Posterior vena cava (tissue), 2 donors: ENCODE results near the gene LGALS12. TPM values are rescaled to one million over a fixed set of nuclear protein-coding genes. Genes with fewer than 3 reads are reported as not detected.
"Not testable (repeated sequence)": the region's sequence is repeated elsewhere in the genome, so short reads cannot be mapped to it uniquely, and the experiment has no call there.

Experiments
- DNase-seq: peaks from one replicate; pipeline ENCODE4 v3.0.0-alpha.2; 2020; ENCODE audit warnings: low spot score
- intact Hi-C, 2 donors: fragments of 100-400 bp; cut with DNase I; formaldehyde crosslinking; loops; one replicate each; pipeline versions ENCODE4 v1.14.1 to v1.14.2; 2022 to 2023
- total RNA-seq, 2 donors: library from RNA; stranded (reverse); fragmentation: NEBNext Ultra II Directional; extraction: Animal tissue kit (Norgen Biotek cat#: 25700); gene quantifications; one replicate each; pipeline ENCODE4 v1.2.1, GENCODE V29; 2021
- donor health status: DM: yes; HTN: yes; CAD: no.
- donor health status: DM: yes; HTN: yes; CAD: no.

Gene LGALS12
- total RNA-seq, 2 donors from 2014 or later = 0.90 to 1.1 TPM

- intact Hi-C loops = loop anchor here in 1 of 2 donors (2.0 kb wide), 1 partner anchor 74 kb away; no protein-coding TSS in a partner anchor
- not testable (repeated sequence) for DNase-seq
Observed at GRCh38 chr11:63528729-63529278, 22.9 kb downstream of the LGALS12 start.

- intact Hi-C loops = loop anchor here in 1 of 2 donors (2.0 kb wide), 1 partner anchor 75 kb away; no protein-coding TSS in a partner anchor
- DNase-seq = not testable (repeated sequence)
Observed at GRCh38 chr11:63529373-63529772, 23.5 kb downstream of the LGALS12 start.

GRCh38 chr11:63530021-63530420 lies 24.1 kb downstream of the LGALS12 start:
- intact Hi-C loops = no loop called here
- DNase-seq = no peak

- intact Hi-C loops, DNase-seq: not testable (repeated sequence)
Observed at GRCh38 chr11:63531074-63531792, 25.3 kb downstream of the LGALS12 start.

GRCh38 chr11:63532117-63532516 lies 26.2 kb downstream of the LGALS12 start:
- intact Hi-C loops = no loop called here
- DNase-seq = no peak

GRCh38 chr11:63532799-63533475 lies 27.1 kb downstream of the LGALS12 start:
- no peak for DNase-seq
- intact Hi-C loops = no loop called here

- no peak for DNase-seq
- intact Hi-C loops = no loop called here
Observed at GRCh38 chr11:63534076-63534475, 28.2 kb downstream of the LGALS12 start.

- DNase-seq = no peak
- intact Hi-C loops = no loop called here
Observed at GRCh38 chr11:63534895-63535461, 29.1 kb downstream of the LGALS12 start.

- intact Hi-C loops = no loop called here
- no peak for DNase-seq
Observed at GRCh38 chr11:63535734-63536133, 29.9 kb downstream of the LGALS12 start.

- intact Hi-C loops = no loop called here
- no peak for DNase-seq
Observed at GRCh38 chr11:63536669-63537292, 30.9 kb downstream of the LGALS12 start, which contains the start of gene PLAAT4. PLAAT4 (plus strand) TSS chr11:63536808; CDS start chr11:63536869, 61 bp downstream.

- intact Hi-C loops = no loop called here
- no peak for DNase-seq
Observed at GRCh38 chr11:63537293-63538101, 31.6 kb downstream of the LGALS12 start.

- intact Hi-C loops, DNase-seq: not testable (repeated sequence)
Observed at GRCh38 chr11:63542506-63542905, 36.6 kb downstream of the LGALS12 start.

GRCh38 chr11:63543711-63544110 lies 37.8 kb downstream of the LGALS12 start:
- intact Hi-C loops = no loop called here
- no peak for DNase-seq

- no peak for DNase-seq
- intact Hi-C loops = no loop called here
Observed at GRCh38 chr11:63547061-63547460, 41.2 kb downstream of the LGALS12 start.

GRCh38 chr11:63548178-63548577 lies 42.3 kb downstream of the LGALS12 start:
- DNase-seq = no peak
- intact Hi-C loops = no loop called here

GRCh38 chr11:63549411-63549810 lies 43.5 kb downstream of the LGALS12 start:
- DNase-seq = no peak
- intact Hi-C loops = no loop called here

GRCh38 chr11:63550156-63550700 lies 44.3 kb downstream of the LGALS12 start:
- intact Hi-C loops, DNase-seq: not testable (repeated sequence)

- no peak for DNase-seq
- intact Hi-C loops = no loop called here
Observed at GRCh38 chr11:63551091-63551888, 45.4 kb downstream of the LGALS12 start.
